ENCODE data around the gene FRMD4A.

FRMD4A gene

DNA sequence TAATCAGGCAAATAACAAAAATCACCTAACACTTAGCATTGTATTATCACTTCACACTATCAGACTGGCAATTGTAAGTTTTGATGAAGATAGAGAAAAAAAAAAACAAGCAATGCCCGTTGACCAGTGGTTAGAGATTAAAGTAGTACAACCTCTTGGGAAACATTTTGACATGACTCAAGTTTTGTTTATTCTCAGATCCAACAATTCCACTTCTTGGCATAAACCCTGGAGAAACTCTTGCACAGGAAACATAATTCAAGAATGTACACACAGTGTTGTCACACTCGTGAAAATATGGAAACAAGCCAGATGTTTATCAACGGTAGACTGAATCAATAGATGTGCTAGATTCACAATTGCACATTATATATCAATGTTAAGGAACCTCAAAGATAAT is 37.2 kb downstream of the FRMD4A start:
- no peak for DNase-seq (ENCODE audit: low spot score)

GRCh38 chr10:14291296-14291695 is 39.4 kb downstream of the FRMD4A start:
- no peak for DNase-seq (ENCODE audit: low spot score)

DNA sequence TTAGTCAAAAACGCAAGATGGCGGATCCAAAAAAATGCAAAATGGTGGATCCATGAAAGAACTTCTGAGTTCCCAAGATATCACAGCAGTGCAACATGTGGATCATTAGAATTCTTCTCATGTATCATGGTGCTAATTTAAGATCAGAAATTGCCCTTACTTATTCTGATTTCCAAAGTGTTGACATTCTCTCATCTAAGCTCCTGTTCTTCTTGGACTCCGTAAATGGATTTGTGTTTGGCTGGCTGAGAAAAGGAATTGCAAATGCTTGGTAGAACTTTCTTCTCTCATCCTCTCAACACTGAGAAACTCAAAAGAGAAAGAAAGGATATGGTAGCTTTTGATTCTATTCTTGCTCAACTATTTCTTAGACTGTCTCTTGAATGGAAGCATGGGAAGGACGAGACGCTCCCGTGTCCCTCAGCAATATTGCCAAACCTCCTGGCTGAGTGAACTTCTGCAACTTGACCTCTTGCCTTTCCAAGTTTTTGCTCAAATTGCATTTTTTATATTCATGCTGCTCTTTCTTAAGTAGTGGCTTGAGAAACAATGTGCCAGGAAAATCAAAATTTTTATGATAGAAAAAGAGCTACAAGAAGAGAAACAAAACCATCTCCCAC is 44.7 kb downstream of the FRMD4A start:
- no peak for DNase-seq (ENCODE audit: low spot score)

DNA sequence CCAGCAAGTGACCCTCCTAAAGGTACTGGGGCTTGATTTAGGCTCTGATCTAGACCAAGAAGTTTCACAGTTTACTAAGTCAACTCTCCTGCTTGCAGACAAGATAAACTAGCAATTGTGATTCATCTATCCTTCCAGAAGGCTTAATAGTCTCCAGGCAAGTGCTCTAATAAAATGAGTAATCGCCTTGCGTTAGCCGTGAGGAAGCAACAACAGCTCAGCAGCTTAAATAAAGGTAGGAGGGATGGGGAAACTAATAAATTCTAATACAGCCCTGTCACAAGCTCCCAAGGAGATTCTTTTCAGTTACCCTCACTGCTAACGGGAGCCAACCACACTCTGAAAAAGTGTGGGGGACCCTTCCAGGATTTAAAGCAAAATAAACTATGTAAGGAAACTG is 48.4 kb downstream of the FRMD4A start:
- DNase-seq (ENCODE audit: low spot score) = no peak

DNA sequence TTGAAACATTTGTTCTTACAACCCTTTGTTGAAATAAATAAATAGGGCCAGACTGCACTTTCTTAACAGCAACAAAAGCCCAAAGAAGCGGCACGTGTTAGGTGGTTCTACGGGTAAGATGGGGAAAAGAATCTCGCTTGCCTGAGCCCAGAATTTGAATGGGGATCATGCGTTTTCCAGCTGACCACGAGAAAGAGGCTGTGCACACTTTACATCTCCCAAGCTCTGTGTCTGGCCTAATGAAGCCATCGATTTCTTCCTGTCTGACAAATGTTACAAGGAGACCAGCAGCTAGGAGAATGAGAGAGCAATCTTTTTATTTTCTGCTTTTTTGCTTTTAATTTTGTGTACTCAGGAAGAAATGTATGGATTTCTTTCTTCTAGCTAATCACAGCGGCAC is 52.2 kb downstream of the FRMD4A start:
- no peak for DNase-seq (ENCODE audit: low spot score)

GRCh38 chr10:14276210-14276609 is 54.5 kb downstream of the FRMD4A start:
- no peak for DNase-seq (ENCODE audit: low spot score)

GRCh38 chr10:14271621-14272020 is 59.1 kb downstream of the FRMD4A start:
- DNase-seq (ENCODE audit: low spot score) = no peak

DNA sequence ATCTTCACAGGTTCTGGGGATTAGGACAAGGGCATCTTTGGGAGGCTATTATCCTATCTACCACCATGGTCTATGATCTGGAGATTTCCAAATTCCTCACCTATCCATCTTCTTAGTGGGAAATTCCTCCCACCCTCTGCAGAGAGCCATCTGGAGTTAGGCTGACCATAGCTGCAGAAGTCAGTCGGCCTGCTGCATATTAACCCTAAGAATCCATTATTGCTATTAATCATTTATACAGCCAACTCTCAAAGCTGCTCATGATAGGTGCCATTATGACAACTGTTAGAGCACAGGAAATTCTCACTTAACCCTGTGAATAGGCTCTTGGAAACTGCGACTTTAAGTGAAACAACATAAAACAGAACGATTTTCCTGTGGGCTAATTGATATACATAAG is 60.4 kb downstream of the FRMD4A start:
- DNase-seq (ENCODE audit: low spot score) = no peak

GRCh38 chr10:14265709-14266108 is 65.0 kb downstream of the FRMD4A start:
- DNase-seq (ENCODE audit: low spot score) = no peak

GRCh38 chr10:14262836-14263425 is 67.8 kb downstream of the FRMD4A start:
- no peak for DNase-seq (ENCODE audit: low spot score)

DNA sequence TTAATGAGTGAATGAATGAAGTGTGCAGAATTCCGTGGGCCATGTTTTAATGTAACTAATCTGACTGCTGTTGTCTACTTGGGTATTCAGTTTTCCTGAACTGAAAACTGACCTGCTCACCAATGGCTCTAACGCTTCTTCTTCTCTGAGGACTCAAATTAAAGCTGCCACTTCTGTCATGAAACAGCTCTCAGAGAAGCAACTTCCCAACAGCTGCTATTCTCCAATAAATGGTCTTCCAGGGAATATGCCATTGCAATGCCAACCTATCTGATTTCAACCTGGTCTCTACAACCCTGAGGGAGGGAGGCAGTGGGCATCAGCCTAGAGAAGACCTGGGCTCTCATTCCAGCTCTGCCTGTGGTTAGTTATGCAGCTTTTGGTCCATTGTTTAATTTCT is 69.4 kb downstream of the FRMD4A start:
- DNase-seq (ENCODE audit: low spot score) = no peak

GRCh38 chr10:14259696-14260566 is 70.8 kb downstream of the FRMD4A start:
- DNase-seq (ENCODE audit: low spot score) = no peak

- no peak for DNase-seq (ENCODE audit: low spot score)
Observed at GRCh38 chr10:14254368-14254767, 76.4 kb downstream of the FRMD4A start.

DNA sequence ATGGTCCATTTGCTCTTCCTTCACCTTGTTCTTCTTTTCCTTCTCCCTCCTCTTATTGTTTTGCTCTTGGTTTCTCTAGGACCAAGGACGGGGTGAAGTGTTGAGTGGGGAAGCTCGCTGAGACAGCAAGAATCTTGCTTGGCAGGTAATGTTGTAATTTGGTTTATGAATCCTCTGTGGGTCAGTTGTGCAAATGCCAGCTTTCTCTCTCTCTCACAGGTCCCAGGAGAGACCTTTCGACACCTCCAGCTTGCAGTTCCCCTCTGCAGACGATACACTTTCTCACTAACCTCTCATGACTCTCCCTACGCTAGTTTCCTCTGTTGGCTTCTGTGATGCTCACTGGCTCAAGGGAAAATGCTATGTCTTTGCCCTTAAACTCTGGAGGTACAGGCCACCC is 77.0 kb downstream of the FRMD4A start:
- DNase-seq (ENCODE audit: low spot score) = no peak

GRCh38 chr10:14253079-14253478 is 77.6 kb downstream of the FRMD4A start:
- no peak for DNase-seq (ENCODE audit: low spot score)

GRCh38 chr10:14250496-14251076 is 80.1 kb downstream of the FRMD4A start:
- DNase-seq (ENCODE audit: low spot score) = no peak

GRCh38 chr10:14247377-14248116 is 83.2 kb downstream of the FRMD4A start:
- DNase-seq (ENCODE audit: low spot score) = no peak

GRCh38 chr10:14244801-14245211 is 85.9 kb downstream of the FRMD4A start:
- no peak for DNase-seq (ENCODE audit: low spot score)

DNA sequence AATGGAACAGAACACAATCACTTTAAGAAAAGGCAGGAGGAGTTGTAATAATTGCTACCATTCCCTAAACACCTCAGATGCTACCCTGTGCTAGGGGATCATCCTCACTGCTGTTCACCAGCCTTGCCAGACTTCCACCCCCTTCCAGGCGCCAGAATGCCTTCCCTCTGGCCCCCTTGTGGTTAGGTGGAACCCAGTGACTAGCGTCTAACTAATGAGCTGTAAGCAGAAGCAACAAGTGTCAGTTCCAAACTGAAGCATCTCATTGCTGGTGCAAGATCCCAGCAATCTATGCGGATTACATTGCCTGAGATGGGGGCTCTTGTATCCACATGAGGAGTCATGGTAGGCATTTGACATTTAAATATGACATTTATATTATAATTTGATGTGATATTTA is 86.6 kb downstream of the FRMD4A start:
- DNase-seq (ENCODE audit: low spot score) = no peak

GRCh38 chr10:14243221-14243620 is 87.5 kb downstream of the FRMD4A start:
- no peak for DNase-seq (ENCODE audit: low spot score)

DNA sequence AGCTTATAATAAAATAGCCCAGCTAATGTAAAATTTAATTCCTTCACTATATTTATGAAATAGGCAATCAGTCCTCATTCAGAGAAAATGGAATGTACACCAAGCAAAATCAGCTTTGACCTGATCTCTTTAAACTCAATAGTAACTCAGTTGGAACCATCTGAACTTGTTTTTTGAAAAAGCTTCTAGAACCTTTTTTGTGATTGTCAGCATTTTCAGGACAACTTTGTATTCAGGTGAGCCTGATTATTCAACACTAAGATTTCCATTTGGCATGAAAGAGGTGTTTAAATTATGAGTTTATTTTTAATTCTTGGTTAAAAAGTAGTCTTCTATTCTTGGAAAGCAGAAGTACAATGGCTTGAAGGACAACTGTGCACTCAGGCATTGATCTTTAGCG is 89.5 kb downstream of the FRMD4A start:
- DNase-seq (ENCODE audit: low spot score) = no peak

Data from HuH-7 (cell line).